NCI-H524 treated with DMSO at 0.1 percent for 48 hours (cell line): ENCODE measurements around the gene SOX9.

Source experiments
- DNase-seq: peaks from one replicate; lab custom pipeline; 2025; lab: John Stamatoyannopoulos, UW

SOX9 gene

GRCh38 chr17:72162569-72162968, 41.7 kb downstream of the SOX9 start:
- DNase-seq: no peak

GRCh38 chr17:72163474-72163873, 42.7 kb downstream of the SOX9 start:
- no peak for DNase-seq

DNA sequence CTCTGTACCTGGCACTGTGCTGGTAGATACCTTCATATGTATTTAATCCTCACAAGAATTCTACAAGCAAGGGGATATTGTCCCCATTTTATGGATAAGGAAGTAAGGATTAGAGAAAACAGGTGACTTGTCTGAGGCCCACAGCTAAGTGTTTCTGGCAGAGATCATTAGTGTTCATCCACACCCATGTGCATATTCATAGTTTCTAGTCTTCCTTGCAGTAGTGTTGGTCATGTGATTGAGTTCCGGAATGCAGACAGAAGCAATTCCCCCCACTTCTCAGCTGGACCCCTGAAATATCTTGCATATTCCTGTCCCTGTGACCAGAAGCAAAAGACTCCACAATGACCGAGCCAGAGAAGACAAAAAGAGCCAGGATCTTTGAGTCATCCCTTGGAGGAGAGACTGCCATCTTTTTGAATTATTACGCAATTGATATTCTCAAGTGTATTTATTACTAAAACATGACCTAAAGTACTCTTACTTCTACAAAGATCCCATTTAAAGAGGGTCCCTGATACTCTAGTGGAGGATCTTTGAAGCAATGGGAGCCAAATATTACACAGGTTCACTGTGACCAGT, 43.4 kb downstream of the SOX9 start:
- no peak for DNase-seq

GRCh38 chr17:72165192-72165866, 44.5 kb downstream of the SOX9 start:
- no peak for DNase-seq

DNA sequence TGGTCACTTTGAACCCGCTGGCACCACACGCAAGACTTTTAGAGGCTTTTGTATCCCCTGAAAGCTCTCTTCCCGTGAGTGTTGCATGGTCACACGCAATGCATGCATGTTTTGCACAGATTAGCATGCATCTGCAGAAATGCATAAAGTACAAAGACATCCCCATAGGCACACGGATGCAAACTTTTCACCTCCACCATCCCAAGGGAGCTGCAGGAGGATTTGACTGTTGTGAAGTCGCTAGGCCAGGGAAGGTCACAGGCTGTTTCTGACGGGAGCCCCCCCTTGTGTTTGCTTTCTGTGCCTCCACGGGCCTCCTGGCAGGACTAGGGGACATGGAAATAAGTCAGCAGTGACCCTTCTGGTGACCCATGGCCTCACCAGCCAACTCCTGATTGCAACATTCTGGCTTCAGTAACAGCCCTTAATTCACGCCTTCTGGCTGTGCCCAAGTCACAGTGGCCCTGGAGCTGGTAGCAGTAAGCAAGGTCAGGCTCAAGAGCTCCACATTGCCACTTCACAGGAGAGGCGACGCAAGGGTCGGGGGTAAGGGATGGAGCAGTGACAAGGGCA, 45.1 kb downstream of the SOX9 start:
- no peak for DNase-seq

DNA sequence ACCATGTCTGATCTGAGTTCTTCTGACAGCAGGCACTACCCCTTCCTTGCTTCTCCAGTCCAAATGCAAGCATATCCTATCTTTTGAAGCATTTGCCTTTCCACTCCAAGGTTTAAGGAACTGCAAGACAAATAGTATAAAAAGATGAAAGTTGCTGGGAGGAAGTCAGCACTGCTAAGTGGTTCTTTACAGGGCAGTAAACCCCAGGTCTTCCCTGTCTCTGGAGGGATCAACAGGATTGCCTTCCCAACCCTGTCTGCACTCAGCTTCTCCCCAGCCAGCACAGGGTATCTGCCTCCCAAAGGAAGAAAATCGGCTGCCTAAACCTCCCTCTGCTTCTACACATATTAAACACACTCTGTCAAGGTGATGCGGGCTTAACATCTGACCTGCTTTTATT, 46.8 kb downstream of the SOX9 start:
- DNase-seq: no peak

GRCh38 chr17:72169823-72170222, 49.0 kb downstream of the SOX9 start:
- DNase-seq: no peak

- DNase-seq: no peak
Observed at GRCh38 chr17:72171703-72172667, 51.2 kb downstream of the SOX9 start.

- DNase-seq: peak; percentile 31
Observed at GRCh38 chr17:72173499-72174116, 52.8 kb downstream of the SOX9 start.

GRCh38 chr17:72175263-72175662, 54.4 kb downstream of the SOX9 start:
- no peak for DNase-seq
